ENCODE data around the gene STK35.

The STK35 gene

GRCh38 chr20:2146080-2146867 lies 44.6 kb downstream of the STK35 start:
- Histone ChIP-seq H3K9ac (ENCODE audit: low read length) (no peak overlapping the region), H2BK5ac (ENCODE audit: low read depth, low read length, poor library complexity, severe bottlenecking) (no peak overlapping the region), H3K18ac (ENCODE audit: low read depth in 1 of 2, low read length in 2 of 2) (no peak overlapping the region), H2BK120ac (ENCODE audit: low read depth, low read length) (no peak overlapping the region), H3K14ac (ENCODE audit: low read length in 2 of 2) (no peak overlapping the region), H3K79me1 (replicated peaks; ENCODE audit: low read length, poor library complexity, severe bottlenecking) (peaks cover 57% of the 10 kb centered on the region), H3K23ac (ENCODE audit: low read length in 2 of 2) (no peak overlapping the region), H3K9me3 (ENCODE audit: control insufficient read depth, low read length) (no peaks in the 10 kb centered on the region), H2AFZ (ENCODE audit: low read depth, low read length) (no peak overlapping the region), H2AK5ac (ENCODE audit: low read length, severe bottlenecking) (no peak overlapping the region), H4K8ac (ENCODE audit: low read length) (no peak overlapping the region), H3K4me1 (ENCODE audit: control insufficient read depth, insufficient read depth, low read depth, low read length) (peaks cover 3% of the 10 kb centered on the region), H3K4ac (ENCODE audit: low read depth in 1 of 2, low read length in 2 of 2) (no peak overlapping the region), H3K4me3 (ENCODE audit: insufficient read depth in 1 of 2, low read depth in 1 of 2, low read length in 2 of 2) (no peak overlapping the region), H3K27ac (ENCODE audit: low read length, poor library complexity, severe bottlenecking) (no peak overlapping the region), H2BK15ac (ENCODE audit: low read depth, poor library complexity, severe bottlenecking) (no peak overlapping the region), H2BK12ac (ENCODE audit: low read length in 2 of 2) (no peak overlapping the region), H4K91ac (ENCODE audit: low read length) (no peak overlapping the region), H3K4me2 (ENCODE audit: low read length, poor library complexity, severe bottlenecking) (no peak overlapping the region), H3K36me3 (ENCODE audit: control insufficient read depth in 1 of 2, insufficient read depth in 2 of 2, low read depth in 1 of 2, low read length in 2 of 2) (peaks cover 44 to 54% of the 10 kb centered on the region in 2 experiments), H3K27me3 (ENCODE audit: control insufficient read depth in 1 of 2, insufficient read depth in 1 of 2, low read length in 2 of 2) (no peaks in the 10 kb centered on the region)
- DNase-seq, result no peak
- whole genome bisulfite sequencing, result 95% methylated on average over 18 of the region's 18 CpGs

GRCh38 chr20:2149507-2149906 lies 47.9 kb downstream of the STK35 start:
- 84% methylated on average over 5 of the region's 6 CpGs for WGBS
- Histone ChIP-seq H2BK120ac (ENCODE audit: low read depth, low read length) (no peak overlapping the region), H3K27me3 (ENCODE audit: control insufficient read depth in 1 of 2, insufficient read depth in 1 of 2, low read length in 2 of 2) (no peaks in the 10 kb centered on the region), H3K36me3 (ENCODE audit: control insufficient read depth in 1 of 2, insufficient read depth in 2 of 2, low read depth in 1 of 2, low read length in 2 of 2) (peaks cover 38 to 47% of the 10 kb centered on the region in 2 experiments), H3K27ac (ENCODE audit: low read length, poor library complexity, severe bottlenecking) (no peak overlapping the region), H3K9me3 (ENCODE audit: control insufficient read depth, low read length) (no peaks in the 10 kb centered on the region), H2AK5ac (ENCODE audit: low read length, severe bottlenecking) (no peak overlapping the region), H3K4me3 (ENCODE audit: insufficient read depth in 1 of 2, low read depth in 1 of 2, low read length in 2 of 2) (no peak overlapping the region), H4K8ac (ENCODE audit: low read length) (no peak overlapping the region), H3K4me1 (ENCODE audit: control insufficient read depth, insufficient read depth, low read depth, low read length) (peaks cover 5% of the 10 kb centered on the region), H4K91ac (ENCODE audit: low read length) (no peak overlapping the region), H3K4me2 (ENCODE audit: low read length, poor library complexity, severe bottlenecking) (no peak overlapping the region), H3K79me1 (replicated peaks; ENCODE audit: low read length, poor library complexity, severe bottlenecking) (peaks cover 35% of the 10 kb centered on the region), H3K4ac (ENCODE audit: low read depth in 1 of 2, low read length in 2 of 2) (no peak overlapping the region), H2BK12ac (ENCODE audit: low read length in 2 of 2) (no peak overlapping the region), H3K23ac (ENCODE audit: low read length in 2 of 2) (no peak overlapping the region), H3K18ac (ENCODE audit: low read depth in 1 of 2, low read length in 2 of 2) (no peak overlapping the region), H2BK15ac (ENCODE audit: low read depth, poor library complexity, severe bottlenecking) (no peak overlapping the region), H3K14ac (ENCODE audit: low read length in 2 of 2) (no peak overlapping the region), H2BK5ac (ENCODE audit: low read depth, low read length, poor library complexity, severe bottlenecking) (no peak overlapping the region), H2AFZ (ENCODE audit: low read depth, low read length) (no peak overlapping the region), H3K9ac (ENCODE audit: low read length) (no peak overlapping the region)
- peak; percentile 34 for DNase-seq

GRCh38 chr20:2150660-2151059 lies 49.0 kb downstream of the STK35 start:
- H3K36me3 ChIP-seq (ENCODE audit: control insufficient read depth in 1 of 2, insufficient read depth in 2 of 2, low read depth in 1 of 2, low read length in 2 of 2), result peaks cover 26 to 36% of the 10 kb centered on the region in 2 experiments
- no peak overlapping the region for H2AK5ac ChIP-seq (ENCODE audit: low read length, severe bottlenecking)
- no peak overlapping the region for H3K9ac ChIP-seq (ENCODE audit: low read length)
- peak overlapping the region in 1 of 2 experiments; percentile 27 for H3K4ac ChIP-seq (ENCODE audit: low read depth in 1 of 2, low read length in 2 of 2)
- H4K8ac ChIP-seq (ENCODE audit: low read length), result no peak overlapping the region
- DNase-seq, result no peak
- peaks cover 25% of the 10 kb centered on the region for H3K79me1 ChIP-seq (replicated peaks; ENCODE audit: low read length, poor library complexity, severe bottlenecking)
- H3K23ac ChIP-seq (ENCODE audit: low read length in 2 of 2), result no peak overlapping the region
- H2AFZ ChIP-seq (ENCODE audit: low read depth, low read length), result no peak overlapping the region
- no peaks in the 10 kb centered on the region for H3K27me3 ChIP-seq (ENCODE audit: control insufficient read depth in 1 of 2, insufficient read depth in 1 of 2, low read length in 2 of 2)
- H3K14ac ChIP-seq (ENCODE audit: low read length in 2 of 2), result peak overlapping the region in 1 of 2 experiments; percentile 14
- H2BK120ac ChIP-seq (ENCODE audit: low read depth, low read length), result no peak overlapping the region
- no peak overlapping the region for H3K4me3 ChIP-seq (ENCODE audit: insufficient read depth in 1 of 2, low read depth in 1 of 2, low read length in 2 of 2)
- H4K91ac ChIP-seq (ENCODE audit: low read length), result no peak overlapping the region
- 97% methylated on average over 6 of the region's 6 CpGs for WGBS
- no peak overlapping the region for H2BK15ac ChIP-seq (ENCODE audit: low read depth, poor library complexity, severe bottlenecking)
- peaks cover 3% of the 10 kb centered on the region for H3K4me1 ChIP-seq (ENCODE audit: control insufficient read depth, insufficient read depth, low read depth, low read length)
- H2BK12ac ChIP-seq (ENCODE audit: low read length in 2 of 2), result peak overlapping the region; percentile 85 to 91
- H3K27ac ChIP-seq (ENCODE audit: low read length, poor library complexity, severe bottlenecking), result no peak overlapping the region
- H3K18ac ChIP-seq (ENCODE audit: low read depth in 1 of 2, low read length in 2 of 2), result no peak overlapping the region
- no peak overlapping the region for H2BK5ac ChIP-seq (ENCODE audit: low read depth, low read length, poor library complexity, severe bottlenecking)
- no peaks in the 10 kb centered on the region for H3K9me3 ChIP-seq (ENCODE audit: control insufficient read depth, low read length)
- no peak overlapping the region for H3K4me2 ChIP-seq (ENCODE audit: low read length, poor library complexity, severe bottlenecking)

- no peak overlapping the region for H2BK15ac ChIP-seq (ENCODE audit: low read depth, poor library complexity, severe bottlenecking)
Observed at GRCh38 chr20:2151858-2152281, 50.2 kb downstream of the STK35 start.

More at GRCh38 chr20:2151858-2152281, 50.2 kb downstream of the STK35 start:
- Histone ChIP-seq H3K9ac (ENCODE audit: low read length) (peak overlapping the region; percentile 52), H3K4me1 (ENCODE audit: control insufficient read depth, insufficient read depth, low read depth, low read length) (peaks cover 3% of the 10 kb centered on the region), H3K18ac (ENCODE audit: low read depth in 1 of 2, low read length in 2 of 2) (no peak overlapping the region), H3K23ac (ENCODE audit: low read length in 2 of 2) (no peak overlapping the region), H3K4me3 (ENCODE audit: insufficient read depth in 1 of 2, low read depth in 1 of 2, low read length in 2 of 2) (no peak overlapping the region), H3K36me3 (ENCODE audit: control insufficient read depth in 1 of 2, insufficient read depth in 2 of 2, low read depth in 1 of 2, low read length in 2 of 2) (peaks cover 14 to 23% of the 10 kb centered on the region in 2 experiments), H3K4me2 (ENCODE audit: low read length, poor library complexity, severe bottlenecking) (no peak overlapping the region), H2AK5ac (ENCODE audit: low read length, severe bottlenecking) (no peak overlapping the region), H3K79me1 (replicated peaks; ENCODE audit: low read length, poor library complexity, severe bottlenecking) (peaks cover 15% of the 10 kb centered on the region), H2BK120ac (ENCODE audit: low read depth, low read length) (no peak overlapping the region), H3K9me3 (ENCODE audit: control insufficient read depth, low read length) (no peaks in the 10 kb centered on the region), H3K4ac (ENCODE audit: low read depth in 1 of 2, low read length in 2 of 2) (no peak overlapping the region), H4K91ac (ENCODE audit: low read length) (no peak overlapping the region), H2BK5ac (ENCODE audit: low read depth, low read length, poor library complexity, severe bottlenecking) (no peak overlapping the region), H3K14ac (ENCODE audit: low read length in 2 of 2) (no peak overlapping the region), H2BK12ac (ENCODE audit: low read length in 2 of 2) (no peak overlapping the region), H4K8ac (ENCODE audit: low read length) (no peak overlapping the region), H2AFZ (ENCODE audit: low read depth, low read length) (no peak overlapping the region), H3K27ac (ENCODE audit: low read length, poor library complexity, severe bottlenecking) (no peak overlapping the region), H3K27me3 (ENCODE audit: control insufficient read depth in 1 of 2, insufficient read depth in 1 of 2, low read length in 2 of 2) (no peaks in the 10 kb centered on the region)
- DNase-seq, result peak; percentile 75
- 63% methylated on average over 2 of the region's 3 CpGs for WGBS
